Neuron (in vitro differentiated cells): ENCODE results near the gene CDC123.
"Not testable (repeated sequence)": the region's sequence is repeated elsewhere in the genome, so short reads cannot be mapped to it uniquely, and the experiment has no call there.

ENCODE experiments used
- H2AFZ ChIP-seq: one replicate; pipeline ENCODE4 v1.6.1; 2013; ENCODE audit warnings: low read depth, mild to moderate bottlenecking, inconsistent platforms, low read length, moderate library complexity
- H3K27me3 ChIP-seq: one replicate; pipeline ENCODE4 v1.6.1; 2013; ENCODE audit warnings: low read length; ENCODE audit not compliant: insufficient read depth
- H3K36me3 ChIP-seq: one replicate; pipeline ENCODE4 v1.6.1; 2013; ENCODE audit warnings: low read length; ENCODE audit not compliant: insufficient read depth
- H3K4me1 ChIP-seq: one replicate; pipeline ENCODE4 v1.6.1; 2013; ENCODE audit warnings: low read length; ENCODE audit not compliant: insufficient read depth
- H3K4me3 ChIP-seq: 2 replicates; pipeline ENCODE4 v1.5.1; 2013; ENCODE audit warnings: mild to moderate bottlenecking, low read length, moderate library complexity
- H3K9me3 ChIP-seq: one replicate; pipeline ENCODE4 v1.6.1; 2013; ENCODE audit warnings: low read length

CDC123 gene, protein sequence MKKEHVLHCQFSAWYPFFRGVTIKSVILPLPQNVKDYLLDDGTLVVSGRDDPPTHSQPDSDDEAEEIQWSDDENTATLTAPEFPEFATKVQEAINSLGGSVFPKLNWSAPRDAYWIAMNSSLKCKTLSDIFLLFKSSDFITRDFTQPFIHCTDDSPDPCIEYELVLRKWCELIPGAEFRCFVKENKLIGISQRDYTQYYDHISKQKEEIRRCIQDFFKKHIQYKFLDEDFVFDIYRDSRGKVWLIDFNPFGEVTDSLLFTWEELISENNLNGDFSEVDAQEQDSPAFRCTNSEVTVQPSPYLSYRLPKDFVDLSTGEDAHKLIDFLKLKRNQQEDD

DNA sequence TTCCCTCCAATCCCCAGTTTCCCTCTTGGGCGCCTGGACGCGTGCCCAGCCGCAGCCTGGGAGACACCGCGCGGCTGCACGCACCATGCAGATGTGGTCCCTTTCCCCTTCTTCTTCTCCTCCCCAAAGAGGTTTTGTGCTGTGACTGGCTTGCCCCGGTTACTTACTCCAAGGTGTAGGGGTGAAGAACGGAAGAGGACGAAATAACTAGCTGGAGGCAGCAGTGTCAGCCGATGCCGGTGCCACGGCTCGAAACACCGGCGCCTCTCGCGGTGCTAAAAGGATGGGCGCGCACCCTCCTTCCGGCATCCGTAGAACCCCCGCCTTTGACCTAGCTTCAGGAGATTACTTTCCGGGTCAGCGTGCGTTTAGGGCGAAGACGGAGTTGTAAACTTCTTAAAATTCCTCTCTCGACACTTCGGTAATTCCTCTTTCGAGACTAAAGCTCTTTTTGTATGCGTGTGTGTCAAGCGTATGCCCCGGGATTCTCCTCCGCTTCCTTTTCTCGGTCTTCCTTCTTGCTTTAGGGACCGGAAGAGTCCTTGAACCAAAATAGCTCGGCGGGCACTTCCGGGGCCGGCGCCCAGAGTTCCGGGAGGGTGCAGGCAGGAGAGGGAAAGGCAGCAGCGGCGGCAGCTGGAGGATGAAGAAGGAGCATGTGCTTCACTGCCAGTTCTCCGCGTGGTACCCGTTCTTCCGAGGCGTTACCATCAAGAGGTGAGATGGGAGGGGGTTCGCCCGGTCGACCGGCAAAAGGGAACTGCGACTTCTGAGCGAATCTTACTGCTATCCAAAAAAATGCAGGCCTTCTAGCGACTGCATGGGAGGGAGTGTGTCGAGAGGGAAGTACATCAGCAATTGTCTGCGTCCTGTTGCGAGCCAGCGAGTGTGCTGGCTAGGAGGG lies at the start of gene CDC123, which contains the start of gene NUDT5:
Gene CDC123, plus strand, starts transcription at position 586 of the 904 bp plus-strand sequence. Its CDS starts 58 bp downstream, at position 644.
Gene NUDT5, minus strand, starts transcription at position 289 of the 904 bp plus-strand sequence. CDS start 9,600 bp downstream, outside the sequence.
- no peaks in the 10 kb centered on the region for H3K9me3 ChIP-seq
- H3K4me3 ChIP-seq, result peak within 1 kb of the TSS; percentile 77
- H3K4me1 ChIP-seq, result peaks cover 8% of the 10 kb centered on the region
- H2AFZ ChIP-seq, result peak within 1 kb of the TSS; percentile 62
- no peaks in the 10 kb centered on the region for H3K27me3 ChIP-seq
- peaks cover 17% of the 10 kb centered on the region for H3K36me3 ChIP-seq

DNA sequence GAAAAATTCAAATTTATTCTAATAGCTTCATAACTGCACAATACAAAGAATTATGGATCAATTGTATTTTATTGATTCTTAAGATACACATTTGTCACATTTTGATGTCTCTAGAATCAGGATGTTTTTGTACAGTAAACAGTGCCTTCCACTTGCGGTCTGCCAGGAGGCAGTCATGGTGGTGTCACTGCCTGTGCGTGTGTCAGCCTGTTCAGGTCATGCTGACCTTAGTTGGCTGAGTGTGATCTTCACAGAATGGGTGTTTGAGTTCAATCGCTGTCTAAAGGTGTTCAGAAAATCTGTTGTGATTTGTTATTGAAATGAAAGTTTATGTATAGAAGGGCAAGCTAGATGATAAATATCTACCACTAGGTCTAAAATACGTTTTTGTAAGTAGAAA lies 45.8 kb upstream of the CDC123 start:
- Histone ChIP-seq H3K9me3 (no peaks in the 10 kb centered on the region), H3K4me3 (no peak overlapping the region), H3K27me3 (no peaks in the 10 kb centered on the region), H3K4me1 (no peaks in the 10 kb centered on the region), H2AFZ (no peak overlapping the region), H3K36me3 (peaks cover 38% of the 10 kb centered on the region)

DNA sequence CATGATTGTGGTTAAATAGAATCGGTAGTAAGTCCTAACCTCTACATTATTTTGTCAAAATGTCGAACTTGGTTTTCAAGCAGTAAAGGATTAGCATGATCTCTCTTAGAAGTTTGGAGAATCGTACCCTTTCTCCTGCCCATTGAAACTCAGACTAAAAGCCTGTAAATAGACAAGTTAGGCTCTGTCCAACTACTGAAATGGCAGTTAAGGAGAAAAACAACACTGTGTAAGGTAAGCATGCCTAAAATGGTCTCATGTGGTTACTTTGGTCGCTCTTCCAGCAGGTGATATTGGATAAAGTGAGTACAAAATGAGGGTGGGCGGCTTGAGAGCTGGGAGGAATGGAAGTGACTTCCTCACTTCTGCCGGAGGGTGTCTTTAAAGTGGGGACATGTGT lies 41.5 kb upstream of the CDC123 start:
- Histone ChIP-seq H3K27me3 (no peaks in the 10 kb centered on the region), H2AFZ (no peak overlapping the region), H3K4me1 (no peaks in the 10 kb centered on the region), H3K4me3 (no peak overlapping the region), H3K9me3 (no peaks in the 10 kb centered on the region), H3K36me3 (peaks cover 47% of the 10 kb centered on the region)

DNA sequence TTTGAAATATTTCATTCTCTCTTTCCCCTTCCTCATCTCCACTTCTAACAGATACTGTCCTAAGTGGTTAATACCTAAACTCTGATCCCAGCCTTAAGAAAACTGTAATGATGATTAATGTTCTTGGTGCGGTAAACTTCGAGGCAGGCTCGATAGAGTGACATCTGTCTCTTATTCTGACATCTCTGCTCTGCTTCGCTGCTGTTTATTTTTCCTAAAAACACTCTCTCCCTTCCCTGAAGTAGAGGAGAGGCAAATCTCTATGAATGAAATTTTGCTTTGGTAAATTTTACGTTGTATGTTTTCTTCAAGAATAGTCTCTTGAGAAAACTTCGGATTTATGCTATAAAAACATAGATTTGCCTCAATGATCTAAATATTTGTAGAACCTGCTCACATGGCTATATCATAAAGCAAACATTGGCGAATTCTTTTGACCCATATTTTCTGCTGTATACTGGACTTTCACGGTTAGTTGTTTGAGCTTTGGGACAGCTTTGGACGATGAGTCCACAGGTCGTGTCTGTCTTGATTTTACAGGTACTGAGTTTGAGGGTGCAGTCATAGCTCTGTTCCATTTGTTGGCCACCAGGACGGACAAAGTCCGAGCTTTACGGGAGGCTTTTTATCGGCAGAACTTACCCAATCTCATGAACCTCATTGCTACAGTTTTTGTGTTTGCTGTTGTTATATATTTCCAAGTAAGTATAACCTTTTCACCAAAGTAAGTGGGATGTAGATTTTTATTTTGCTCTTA lies 39.4 kb upstream of the CDC123 start:
- Histone ChIP-seq H3K4me1 (no peaks in the 10 kb centered on the region), H3K9me3 (no peaks in the 10 kb centered on the region), H3K27me3 (no peaks in the 10 kb centered on the region), H3K4me3 (no peak overlapping the region), H2AFZ (no peak overlapping the region), H3K36me3 (peaks cover 52% of the 10 kb centered on the region)

DNA sequence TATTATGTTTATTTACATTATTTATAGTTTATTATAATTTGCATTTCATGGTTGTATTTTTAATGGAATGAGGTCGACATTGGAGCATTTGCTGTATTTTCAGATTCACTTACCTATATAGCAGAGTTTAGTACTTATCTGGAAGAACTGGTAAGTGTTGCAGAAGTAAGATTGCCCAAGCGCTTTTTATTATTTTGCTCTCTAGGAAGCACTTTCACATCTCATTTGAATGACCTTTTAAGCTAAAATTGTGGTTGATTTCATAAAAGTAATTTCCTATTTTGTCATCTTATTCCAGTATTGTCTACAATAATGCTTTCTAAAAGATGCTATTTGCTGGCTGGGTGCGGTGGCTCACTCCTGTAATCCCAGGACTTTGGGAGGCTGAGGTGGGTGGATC lies 37.9 kb upstream of the CDC123 start:
- no peaks in the 10 kb centered on the region for H3K9me3 ChIP-seq
- no peak overlapping the region for H2AFZ ChIP-seq
- H3K36me3 ChIP-seq, result peaks cover 60% of the 10 kb centered on the region
- H3K4me3 ChIP-seq, result no peak overlapping the region
- no peaks in the 10 kb centered on the region for H3K27me3 ChIP-seq
- no peaks in the 10 kb centered on the region for H3K4me1 ChIP-seq

DNA sequence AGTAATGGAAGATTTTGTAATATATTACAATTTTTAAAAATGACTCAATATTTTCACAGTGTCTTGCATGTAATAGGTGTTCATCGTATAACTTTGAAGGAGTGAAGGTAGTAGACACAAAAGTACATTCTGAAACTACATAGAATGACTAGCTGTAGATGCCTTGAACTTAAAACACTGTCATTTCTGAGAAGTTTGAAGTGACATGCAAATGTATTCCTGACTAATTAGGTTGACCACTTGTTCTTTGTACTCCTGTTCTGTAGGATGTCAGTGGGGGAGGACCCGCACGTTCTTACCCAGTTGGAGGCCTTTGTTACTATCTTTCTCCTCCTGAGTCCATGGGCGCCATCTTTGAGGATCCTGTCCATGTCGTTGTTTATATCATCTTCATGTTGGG lies 35.3 kb upstream of the CDC123 start:
- H2AFZ ChIP-seq, result no peak overlapping the region
- no peaks in the 10 kb centered on the region for H3K27me3 ChIP-seq
- no peaks in the 10 kb centered on the region for H3K9me3 ChIP-seq
- no peak overlapping the region for H3K4me3 ChIP-seq
- peaks cover 76% of the 10 kb centered on the region for H3K36me3 ChIP-seq
- H3K4me1 ChIP-seq, result no peaks in the 10 kb centered on the region

DNA sequence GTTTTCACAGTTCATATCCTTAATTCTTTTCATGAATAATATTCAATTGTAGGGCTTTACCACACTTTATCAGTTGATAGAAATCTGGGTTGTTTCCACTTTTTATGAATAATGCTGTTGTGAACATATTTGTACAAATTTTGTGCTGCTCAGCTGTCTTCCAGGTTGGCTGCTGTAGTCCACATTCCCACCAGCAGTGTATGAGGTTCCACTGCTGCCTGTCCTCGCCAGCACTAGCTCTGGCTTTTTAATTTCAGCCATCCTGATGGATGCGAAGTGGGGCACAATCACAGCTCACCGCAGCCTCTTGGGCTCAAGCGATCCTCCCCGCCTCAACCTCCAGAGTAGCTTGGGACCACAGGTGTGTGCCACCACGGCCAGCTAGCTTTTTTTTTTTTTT lies 33.1 kb upstream of the CDC123 start:
- Histone ChIP-seq H3K36me3 (peaks cover 84% of the 10 kb centered on the region), H2AFZ (no peak overlapping the region), H3K9me3 (no peaks in the 10 kb centered on the region), H3K27me3 (no peaks in the 10 kb centered on the region), H3K4me3 (no peak overlapping the region), H3K4me1 (no peaks in the 10 kb centered on the region)

DNA sequence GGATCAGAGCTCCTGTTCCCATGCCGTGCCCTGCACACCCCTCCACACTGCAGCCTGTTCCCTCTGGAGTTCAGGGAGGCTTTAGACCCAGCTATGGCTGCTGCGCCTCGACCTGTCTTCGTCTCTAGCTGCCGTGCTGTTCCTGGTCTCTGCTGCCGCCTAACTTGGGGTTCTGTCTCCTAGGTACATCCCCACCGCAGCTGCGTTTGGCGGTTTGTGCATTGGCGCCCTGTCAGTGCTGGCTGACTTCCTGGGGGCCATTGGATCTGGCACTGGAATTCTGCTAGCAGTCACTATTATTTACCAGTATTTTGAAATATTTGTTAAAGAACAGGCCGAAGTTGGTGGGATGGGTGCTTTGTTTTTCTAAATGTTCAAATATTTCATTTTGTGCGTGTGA lies 31.9 kb upstream of the CDC123 start:
- H3K9me3 ChIP-seq, result no peaks in the 10 kb centered on the region
- no peaks in the 10 kb centered on the region for H3K4me1 ChIP-seq
- H2AFZ ChIP-seq, result no peak overlapping the region
- no peak overlapping the region for H3K4me3 ChIP-seq
- H3K27me3 ChIP-seq, result no peaks in the 10 kb centered on the region
- peaks cover 82% of the 10 kb centered on the region for H3K36me3 ChIP-seq

DNA sequence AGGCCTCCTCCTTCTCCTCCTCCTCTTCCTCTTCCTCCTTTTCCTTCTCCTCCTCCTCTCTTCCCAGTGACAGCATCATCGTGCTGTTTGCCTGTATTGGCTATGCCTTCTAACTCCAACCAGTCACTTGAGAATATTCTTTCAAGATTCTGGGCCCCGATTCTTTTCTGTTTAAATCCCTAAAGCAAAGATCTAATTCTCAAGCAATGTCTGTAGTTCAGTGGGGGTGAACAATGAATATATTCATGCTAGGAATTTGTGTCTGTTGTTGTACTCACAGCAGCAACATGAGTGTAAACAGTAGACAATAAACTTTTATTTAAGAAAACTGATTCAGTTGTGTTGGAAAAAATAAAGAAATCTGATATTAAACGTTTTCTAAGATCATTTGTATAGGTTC lies 31.0 kb upstream of the CDC123 start:
- no peaks in the 10 kb centered on the region for H3K9me3 ChIP-seq
- H3K4me1 ChIP-seq, result no peaks in the 10 kb centered on the region
- no peak overlapping the region for H2AFZ ChIP-seq
- peaks cover 82% of the 10 kb centered on the region for H3K36me3 ChIP-seq
- H3K4me3 ChIP-seq, result no peak overlapping the region
- no peaks in the 10 kb centered on the region for H3K27me3 ChIP-seq

DNA sequence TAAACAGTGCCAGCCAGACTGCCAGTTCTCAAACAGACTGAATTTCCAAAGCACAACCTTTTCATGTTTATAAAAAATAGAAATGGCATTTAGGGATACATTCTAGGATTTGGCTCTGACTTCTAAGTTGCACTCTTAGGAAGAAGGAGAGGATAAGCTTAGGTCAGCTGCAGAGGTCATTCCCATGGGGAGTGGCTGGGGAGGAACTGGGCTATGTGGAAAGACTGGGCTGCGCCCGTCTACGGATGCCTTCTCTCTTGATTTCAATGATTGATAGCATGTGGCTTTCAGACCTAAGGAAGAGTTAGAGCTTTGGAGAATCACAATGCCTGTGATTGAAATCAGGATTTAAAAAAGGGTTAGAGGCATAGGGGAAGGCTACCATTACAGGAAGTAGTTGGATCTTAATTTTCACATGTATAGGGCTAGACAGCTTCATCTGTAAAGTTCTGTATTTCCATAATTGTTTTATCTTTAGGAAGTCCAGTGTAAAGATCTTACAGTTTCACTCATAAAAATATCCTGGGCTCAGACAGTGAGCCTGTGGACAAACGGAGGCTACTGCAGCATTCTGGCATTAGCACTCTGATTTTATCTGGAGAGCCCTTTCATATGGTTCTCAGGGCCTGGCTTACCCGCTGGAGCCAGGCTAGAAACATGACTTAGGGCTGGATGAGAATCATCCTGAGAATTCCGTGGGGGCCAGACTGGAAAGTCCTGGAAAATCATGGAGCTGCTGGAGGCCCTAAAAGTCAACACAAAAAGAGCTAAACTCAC lies 29.8 kb upstream of the CDC123 start:
- Histone ChIP-seq H3K27me3 (no peaks in the 10 kb centered on the region), H2AFZ (no peak overlapping the region), H3K4me3 (no peak overlapping the region), H3K9me3 (no peaks in the 10 kb centered on the region), H3K36me3 (peaks cover 84% of the 10 kb centered on the region), H3K4me1 (no peaks in the 10 kb centered on the region)

DNA sequence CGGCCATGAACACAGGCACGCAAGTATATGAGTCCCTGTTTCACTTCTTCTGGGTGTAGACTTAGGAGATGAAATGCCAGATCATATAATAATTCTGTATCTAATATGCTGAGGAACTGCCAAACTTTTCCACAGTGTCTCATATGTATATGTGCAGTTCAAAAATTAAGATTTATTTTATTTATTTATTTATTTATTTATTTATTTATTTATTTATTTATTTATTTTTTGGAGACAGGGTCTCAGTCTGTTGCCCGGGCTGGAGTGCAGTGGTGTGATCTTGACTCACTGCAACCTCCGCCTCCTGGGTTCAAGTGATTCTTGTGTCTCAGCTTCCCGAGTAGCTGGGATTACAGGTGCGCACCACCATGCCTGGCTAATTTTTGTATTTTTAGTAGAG lies 24.5 kb upstream of the CDC123 start:
- H3K4me3 ChIP-seq, H3K4me1 ChIP-seq, H2AFZ ChIP-seq, H3K9me3 ChIP-seq, H3K27me3 ChIP-seq: not testable (repeated sequence)
- H3K36me3 ChIP-seq, result peaks cover 63% of the 10 kb centered on the region

DNA sequence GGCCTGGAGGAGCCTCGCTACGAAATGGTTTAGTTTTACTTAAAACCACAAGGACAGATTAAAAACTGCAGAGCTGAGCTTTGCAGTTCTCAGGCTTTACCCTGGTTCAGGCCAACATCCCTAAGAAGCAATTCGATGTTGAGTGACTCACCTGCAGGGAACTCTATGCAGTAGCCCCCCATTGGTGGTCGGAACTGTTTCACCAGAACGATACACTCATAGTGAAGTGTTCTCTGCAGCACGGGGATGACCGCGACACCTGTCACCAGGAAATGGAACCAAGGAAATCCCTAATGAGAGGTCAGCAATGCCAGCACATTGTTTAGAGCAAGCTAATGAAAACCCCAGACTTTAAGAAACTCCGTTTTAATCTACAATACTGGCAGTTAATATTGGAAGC lies 18.3 kb upstream of the CDC123 start:
- H3K27me3 ChIP-seq, result no peaks in the 10 kb centered on the region
- H3K9me3 ChIP-seq, result no peaks in the 10 kb centered on the region
- H3K4me3 ChIP-seq, result no peak overlapping the region
- H2AFZ ChIP-seq, result no peak overlapping the region
- H3K4me1 ChIP-seq, result peaks cover 4% of the 10 kb centered on the region
- H3K36me3 ChIP-seq, result peaks cover 39% of the 10 kb centered on the region
